Nucleus accumbens (tissue), 56 donors: Measurements from ENCODE around the gene ABAT.

ENCODE experiments used
- DNase-seq, 56 donors: peaks; one replicate each; lab custom pipeline; 2025; lab: John Stamatoyannopoulos, UW

Gene ABAT

DNA sequence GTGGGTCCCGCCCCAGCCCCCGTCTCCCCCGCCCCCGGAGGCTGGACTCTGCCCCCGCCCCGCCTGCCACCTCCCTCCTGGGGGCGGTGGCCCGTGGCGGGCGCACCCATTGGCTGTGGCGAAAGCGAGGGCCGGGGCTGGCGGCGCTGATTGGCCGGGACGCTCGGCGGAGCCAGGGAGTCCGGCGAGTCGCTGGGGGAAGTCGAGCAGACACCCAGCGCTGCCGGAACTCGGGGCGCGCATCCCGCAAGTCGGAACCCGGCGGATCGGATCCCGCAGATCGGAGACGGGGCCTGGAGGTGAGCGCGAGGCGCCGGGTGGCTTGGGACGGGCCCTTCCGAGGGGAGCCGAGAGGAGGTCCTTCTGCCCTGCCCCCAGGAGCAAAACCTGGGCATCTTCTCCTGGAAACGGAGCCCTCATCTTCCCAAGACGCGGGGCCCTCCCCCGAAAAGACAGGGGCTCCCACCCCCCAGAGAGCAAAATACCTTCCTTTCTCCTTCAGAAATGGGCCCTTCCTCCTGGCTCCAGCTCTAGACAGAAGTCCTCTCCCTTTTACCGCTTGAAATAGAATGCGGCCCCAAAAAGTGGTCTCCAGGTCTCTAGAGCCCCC, at the start of gene ABAT:
Gene ABAT (plus strand): TSS at position 205 of the 610 bp plus-strand sequence. CDS start 61,123 bp downstream, outside the sequence.
- DNase-seq, result peak; percentile 45 to 96 (median 88)

- DNase-seq, result no peak
These were observed 48.8 kb upstream of the ABAT start for GRCh38 chr16:8625491-8626087.

DNA sequence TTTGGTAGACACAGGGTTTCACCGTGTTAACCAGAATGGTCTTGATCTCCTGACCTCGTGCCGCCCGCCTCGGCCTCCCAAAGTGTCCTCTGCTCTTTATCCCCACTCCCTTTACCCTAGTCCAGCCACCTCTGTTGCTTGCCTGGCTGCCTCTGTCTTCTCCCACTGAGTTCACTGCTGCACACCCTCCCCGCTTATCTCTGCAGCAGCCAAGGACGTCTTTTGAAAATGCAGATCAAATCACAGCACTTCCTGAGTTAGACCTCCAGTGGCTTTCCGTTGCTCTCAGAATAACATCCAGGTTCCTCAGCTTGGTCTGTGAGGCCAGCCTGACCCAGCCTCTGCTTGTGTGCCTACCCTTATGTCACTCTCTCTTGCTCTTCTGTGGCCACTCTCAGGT, 47.5 kb upstream of the ABAT start:
- DNase-seq, result no peak

DNA sequence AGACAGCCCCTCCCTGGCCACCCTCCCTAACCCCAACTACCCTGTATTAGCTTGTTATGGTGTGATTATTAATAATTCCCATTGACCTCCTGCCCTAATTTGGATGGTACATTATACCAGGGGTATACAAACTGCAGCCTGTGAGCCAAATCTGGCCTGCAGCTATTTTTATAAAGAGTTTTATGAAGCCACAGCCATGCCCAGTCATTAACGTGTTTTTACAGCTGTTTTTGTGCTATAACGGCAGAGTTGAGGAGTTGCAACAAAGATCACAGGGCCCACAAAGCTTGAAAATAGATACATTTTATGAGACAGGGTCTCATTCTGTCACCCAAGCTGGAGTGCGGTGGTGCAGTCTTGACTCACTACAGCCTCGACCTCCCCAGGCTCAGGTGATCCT, 47.0 kb upstream of the ABAT start:
- DNase-seq, result no peak

GRCh38 chr16:8628981-8629725, 45.3 kb upstream of the ABAT start:
- DNase-seq, result no peak

GRCh38 chr16:8630255-8630953, 44.0 kb upstream of the ABAT start:
- no peak for DNase-seq

DNA sequence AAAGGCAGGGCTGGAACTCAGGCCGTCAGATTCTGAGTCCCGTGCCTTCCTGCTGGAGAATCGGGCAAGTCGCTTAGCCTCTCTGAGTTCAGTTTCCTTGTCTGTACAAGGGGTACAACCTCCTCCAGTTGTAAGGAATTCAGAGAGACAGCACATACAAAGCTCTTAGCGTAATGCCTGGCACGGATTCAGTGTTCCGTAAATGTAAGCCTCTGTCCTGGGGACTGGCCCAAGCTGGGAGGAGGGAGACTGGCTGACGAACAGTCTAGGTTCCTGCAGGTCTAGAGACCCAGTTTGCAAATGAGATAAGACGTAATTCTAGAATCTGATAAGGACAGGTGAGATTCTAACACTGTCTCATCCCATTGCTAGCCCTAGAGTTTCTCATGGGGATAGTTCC, 43.0 kb upstream of the ABAT start:
- DNase-seq, result no peak

DNA sequence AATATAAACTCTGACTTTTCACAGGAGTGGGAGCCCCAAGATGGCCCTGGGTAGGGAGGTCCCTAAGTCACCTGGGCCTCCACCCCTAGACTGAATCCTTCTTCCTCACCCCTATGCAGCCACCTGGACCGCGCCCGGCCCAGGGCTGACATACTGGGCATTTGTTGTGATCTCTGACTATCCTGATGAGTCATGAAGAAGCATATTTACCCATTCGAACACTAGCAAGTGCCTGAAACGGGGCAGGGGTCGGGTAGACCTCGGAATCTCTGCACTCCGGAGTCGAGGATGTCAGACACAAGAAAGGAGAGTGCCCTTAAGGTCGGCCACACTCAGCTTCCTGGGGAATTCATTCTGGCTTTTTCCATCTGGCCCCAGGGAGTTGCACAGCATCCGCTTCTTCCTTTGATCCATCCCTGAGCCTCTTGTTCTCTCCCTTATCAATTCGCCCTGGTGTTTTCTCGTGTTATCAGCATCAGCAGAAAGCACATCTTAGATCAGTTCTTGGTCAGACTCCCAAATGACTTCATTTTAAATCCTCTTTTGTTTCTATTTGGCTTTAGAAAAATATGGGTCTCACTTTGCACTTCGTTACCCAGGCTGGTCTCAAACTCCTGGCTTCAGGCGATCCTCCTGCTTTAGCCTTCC, 42.5 kb upstream of the ABAT start:
- DNase-seq, result no peak

- peak in 1 of 56 donors; percentile 3 for DNase-seq
These were observed 41.7 kb upstream of the ABAT start for GRCh38 chr16:8632675-8633182.

DNA sequence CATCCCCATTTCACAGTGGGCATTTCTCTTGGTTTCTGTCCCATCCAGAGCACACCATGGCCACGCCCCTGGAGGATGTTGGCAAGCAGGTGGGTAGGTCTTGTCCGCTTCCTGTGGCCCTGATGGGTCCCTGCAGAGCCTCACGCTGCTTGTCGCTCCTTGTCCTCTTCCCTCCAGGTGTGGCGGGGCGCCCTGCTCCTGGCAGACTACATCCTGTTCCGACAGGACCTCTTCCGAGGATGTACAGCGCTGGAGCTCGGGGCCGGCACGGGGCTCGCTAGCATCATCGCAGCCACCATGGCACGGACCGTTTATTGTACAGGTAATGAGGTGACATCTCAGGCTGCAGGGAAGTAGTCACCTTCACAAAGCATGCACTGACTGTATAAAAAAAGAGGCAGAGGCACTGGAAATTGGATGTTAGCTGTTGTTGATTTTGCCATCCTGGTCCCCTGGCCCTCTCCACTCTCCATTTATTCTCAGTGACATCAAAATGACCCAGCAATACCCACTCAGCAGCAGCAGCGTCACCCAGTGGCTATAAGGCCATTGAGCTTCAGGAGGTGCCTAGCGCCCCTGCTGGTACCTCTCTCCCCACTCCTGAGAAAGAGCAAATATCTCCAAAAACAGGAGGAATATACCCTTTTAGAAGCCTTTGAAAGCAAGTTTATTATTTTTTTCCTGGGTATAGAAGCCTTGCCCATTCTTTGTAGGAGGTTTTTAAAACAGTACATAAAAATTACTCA, 39.3 kb upstream of the ABAT start:
- peak in 1 of 56 donors; percentile 6 for DNase-seq

DNA sequence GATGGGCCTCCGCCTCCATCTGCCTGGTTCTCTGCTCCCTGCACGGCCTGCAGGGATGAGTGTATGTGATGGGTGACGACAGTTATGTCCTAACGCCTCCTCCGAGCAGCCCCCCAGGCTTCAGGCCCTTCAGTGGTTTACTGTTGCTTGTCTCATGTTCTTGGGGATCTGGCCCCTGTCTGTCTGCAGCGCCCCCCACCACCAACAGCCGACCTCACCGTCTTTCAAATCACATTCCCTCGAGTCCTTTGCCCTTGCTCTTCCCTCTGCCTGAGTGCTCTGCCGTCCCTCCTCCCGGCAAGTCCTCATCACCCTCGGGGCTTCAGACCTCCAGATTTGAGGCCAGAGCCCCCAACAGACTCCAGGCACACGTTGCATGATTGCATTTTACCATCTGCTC, 34.7 kb upstream of the ABAT start:
- no peak for DNase-seq

- DNase-seq, result peak in 27 of 56 donors; percentile 4 to 55 (median 19)
These were observed 32.7 kb upstream of the ABAT start for GRCh38 chr16:8641671-8642070.

DNA sequence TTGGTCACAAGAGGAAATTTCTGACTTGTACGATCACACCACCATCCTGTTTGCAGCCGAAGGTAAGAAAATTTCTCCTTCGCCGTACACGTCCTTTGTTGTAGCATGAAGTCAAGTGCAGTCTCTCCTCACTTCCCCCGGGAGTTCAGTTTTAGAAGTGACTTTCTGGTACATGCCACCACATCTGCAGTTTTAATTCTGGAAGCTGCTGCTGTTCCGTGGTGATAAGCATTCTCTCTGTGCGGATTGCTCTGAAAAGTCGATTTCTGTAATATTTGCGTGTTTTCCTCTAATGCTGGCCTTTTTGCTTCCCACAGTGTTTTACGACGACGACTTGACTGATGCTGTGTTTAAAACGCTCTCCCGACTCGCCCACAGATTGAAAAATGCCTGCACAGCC, 32.3 kb upstream of the ABAT start:
- DNase-seq, result no peak

GRCh38 chr16:8644211-8645140, 29.9 kb upstream of the ABAT start:
- DNase-seq, result peak in 2 of 56 donors; percentile 15 to 17

- no peak for DNase-seq
These were observed 29.3 kb upstream of the ABAT start for GRCh38 chr16:8645141-8645521.

GRCh38 chr16:8645831-8646230, 28.6 kb upstream of the ABAT start:
- peak in 13 of 56 donors; percentile 2 to 61 (median 20) for DNase-seq

DNA sequence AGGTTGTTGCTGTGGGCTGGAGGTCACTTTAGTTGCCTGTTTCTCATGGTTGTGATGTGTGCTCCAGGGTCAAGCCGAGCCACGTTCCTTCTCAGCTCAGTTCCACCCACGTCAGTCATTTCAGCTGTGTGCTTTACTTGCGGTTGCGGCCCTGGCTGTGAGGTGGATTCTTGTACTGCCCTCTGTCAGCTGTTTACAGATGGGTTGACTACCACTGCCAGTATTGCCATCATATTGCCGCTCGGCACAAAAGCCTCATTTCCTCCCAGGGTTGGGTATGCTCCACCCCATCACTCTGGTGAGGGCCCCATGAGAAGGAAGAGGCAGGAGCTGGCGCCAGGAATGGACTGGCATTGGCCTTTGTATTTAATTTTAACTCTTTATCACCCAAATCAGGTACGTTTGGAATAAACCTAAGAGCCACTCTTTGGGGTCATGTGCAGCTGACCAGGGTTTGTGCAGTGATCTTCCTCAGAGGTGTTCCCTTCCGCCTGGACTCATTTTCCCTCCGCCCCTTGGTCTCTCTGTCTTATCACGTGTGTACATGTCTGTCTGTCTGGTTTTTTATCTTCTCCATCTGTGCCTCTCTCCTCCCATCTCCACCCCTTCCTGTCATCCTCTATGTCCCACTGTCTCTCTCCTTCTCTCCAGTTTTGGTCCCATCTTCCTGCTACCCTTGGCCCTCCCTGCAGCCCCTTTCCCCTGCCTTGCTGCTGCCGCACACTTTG, 27.9 kb upstream of the ABAT start:
- DNase-seq, result no peak
